Cardiac muscle cell (in vitro differentiated cells and primary cell): Measurements from ENCODE around the gene ADAMTS10. TPM values are rescaled to one million over a fixed set of nuclear protein-coding genes. Genes with fewer than 3 reads are reported as not detected.

Experiments
- DNase-seq, 2 donors: peaks; one replicate each; pipeline versions ENCODE4 v3.0.0 to v3.0.0-alpha.2; 2010 to 2017; ENCODE audit warnings: low read depth in 1 of 2, low spot score in 1 of 2
- H3K27ac ChIP-seq: fragments of 200-600 bp; sonication (generic); 2 replicates; pipeline ENCODE4 v1.5.1; 2016
- H3K27me3 ChIP-seq: fragments of 200-600 bp; sonication (generic); 2 replicates; pipeline ENCODE4 v1.6.0; 2016; ENCODE audit warnings: control low read depth
- H3K36me3 ChIP-seq: fragments of 200-600 bp; sonication (generic); 2 replicates; pipeline ENCODE4 v1.5.1; 2016; ENCODE audit warnings: control low read depth
- H3K4me1 ChIP-seq: fragments of 200-600 bp; sonication (generic); 2 replicates; pipeline ENCODE4 v1.8.1; 2017; ENCODE audit warnings: low read depth, mild to moderate bottlenecking, mixed run types
- H3K4me3 ChIP-seq: fragments of 200-600 bp; sonication (generic); 2 replicates; pipeline ENCODE4 v1.5.1; 2016; ENCODE audit warnings: mild to moderate bottlenecking
- H3K9me3 ChIP-seq: fragments of 200-600 bp; sonication (generic); 2 replicates; pipeline ENCODE4 v1.5.1; 2017; ENCODE audit warnings: low read depth, mild to moderate bottlenecking, control low read depth
- polyA plus RNA-seq: library from polyadenylated mRNA; unstranded; fragments of >200 nt; fragmentation: Nextera tagmentation; extraction: Ambion mirVana; gene quantifications from 2 replicates; pipeline ENCODE4 v1.2.1, GENCODE V29; 2016
- total RNA-seq: library from RNA; depleted of rRNA; stranded (reverse); fragments of >200 nt; gene quantifications from 2 replicates; pipeline ENCODE4 v1.2.3, GENCODE V29; 2016
- TF ChIP-seq, protein P1 (sequence below): IDR thresholded peaks from 2 replicates; pipeline ENCODE4 v1.5.1; 2012; ENCODE audit warnings: low read depth, mild to moderate bottlenecking, low read length

Gene ADAMTS10
- total and polyA plus RNA-seq, 2 experiments from 2014 or later, result 27.7 to 93.9 TPM

DNA sequence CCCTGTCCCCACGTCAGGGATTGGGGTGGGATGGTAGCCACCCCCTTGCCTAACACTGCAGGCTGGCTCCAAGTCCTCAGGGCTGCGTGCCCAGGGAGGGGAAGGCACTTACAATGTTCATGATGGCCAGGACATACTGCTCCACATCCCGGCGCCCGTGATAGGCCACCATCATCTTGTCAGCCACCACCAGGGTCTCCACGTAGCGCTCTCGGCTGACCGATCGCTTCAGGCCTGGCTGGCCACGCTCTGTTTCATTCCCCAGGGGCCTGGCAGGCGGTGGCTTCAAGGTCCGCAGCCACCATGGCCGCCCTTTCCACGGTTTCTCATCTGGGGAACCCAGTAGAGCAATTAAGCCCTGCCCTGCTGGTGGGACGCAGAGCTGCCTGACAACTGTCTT, 9.7 kb downstream of the ADAMTS10 start:
- peaks cover 6% of the 10 kb centered on the region for H3K36me3 ChIP-seq
- no peak overlapping the region for H3K27ac ChIP-seq
- H3K27me3 ChIP-seq, result no peaks in the 10 kb centered on the region
- no peaks in the 10 kb centered on the region for H3K4me1 ChIP-seq
- TF ChIP-seq, protein P1, sequence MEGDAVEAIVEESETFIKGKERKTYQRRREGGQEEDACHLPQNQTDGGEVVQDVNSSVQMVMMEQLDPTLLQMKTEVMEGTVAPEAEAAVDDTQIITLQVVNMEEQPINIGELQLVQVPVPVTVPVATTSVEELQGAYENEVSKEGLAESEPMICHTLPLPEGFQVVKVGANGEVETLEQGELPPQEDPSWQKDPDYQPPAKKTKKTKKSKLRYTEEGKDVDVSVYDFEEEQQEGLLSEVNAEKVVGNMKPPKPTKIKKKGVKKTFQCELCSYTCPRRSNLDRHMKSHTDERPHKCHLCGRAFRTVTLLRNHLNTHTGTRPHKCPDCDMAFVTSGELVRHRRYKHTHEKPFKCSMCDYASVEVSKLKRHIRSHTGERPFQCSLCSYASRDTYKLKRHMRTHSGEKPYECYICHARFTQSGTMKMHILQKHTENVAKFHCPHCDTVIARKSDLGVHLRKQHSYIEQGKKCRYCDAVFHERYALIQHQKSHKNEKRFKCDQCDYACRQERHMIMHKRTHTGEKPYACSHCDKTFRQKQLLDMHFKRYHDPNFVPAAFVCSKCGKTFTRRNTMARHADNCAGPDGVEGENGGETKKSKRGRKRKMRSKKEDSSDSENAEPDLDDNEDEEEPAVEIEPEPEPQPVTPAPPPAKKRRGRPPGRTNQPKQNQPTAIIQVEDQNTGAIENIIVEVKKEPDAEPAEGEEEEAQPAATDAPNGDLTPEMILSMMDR, result no peak
- no peak overlapping the region for H3K4me3 ChIP-seq
- H3K9me3 ChIP-seq, result no peaks in the 10 kb centered on the region
- no peak for DNase-seq

DNA sequence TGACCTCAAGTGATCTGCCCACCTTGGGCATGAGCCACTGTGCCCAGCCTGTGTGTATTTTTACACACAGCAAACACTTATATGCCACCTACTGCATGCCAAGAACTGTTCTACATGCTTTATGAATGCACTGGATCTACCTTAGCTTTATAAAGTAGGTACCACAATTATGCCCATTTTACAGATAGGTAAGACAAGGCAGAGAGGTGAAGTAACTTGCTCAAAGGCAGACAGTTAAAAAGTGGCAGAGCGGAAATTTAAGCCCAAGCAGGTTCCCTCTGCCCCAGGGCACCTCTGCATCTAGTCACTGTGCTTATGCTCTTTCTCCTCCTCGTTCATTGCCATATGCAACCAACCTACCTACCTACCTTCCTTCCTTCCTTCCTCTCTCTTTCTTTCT, 10.5 kb downstream of the ADAMTS10 start:
- TF ChIP-seq, protein P1, result no peak

GRCh38 chr19:8596168-8596567, 14.3 kb downstream of the ADAMTS10 start:
- DNase-seq, result no peak
- TF ChIP-seq, protein P1, result no peak
- H3K27ac ChIP-seq, result no peak overlapping the region
- H3K9me3 ChIP-seq, result no peaks in the 10 kb centered on the region
- no peaks in the 10 kb centered on the region for H3K36me3 ChIP-seq
- no peaks in the 10 kb centered on the region for H3K4me1 ChIP-seq
- H3K27me3 ChIP-seq, result no peaks in the 10 kb centered on the region
- H3K4me3 ChIP-seq, result no peak overlapping the region

More for the DNA sequence above, 10.5 kb downstream of the ADAMTS10 start:
- Histone ChIP-seq H3K36me3 (peaks cover 6% of the 10 kb centered on the region), H3K27ac (no peak overlapping the region), H3K4me3 (no peak overlapping the region), H3K27me3 (no peaks in the 10 kb centered on the region), H3K4me1 (no peaks in the 10 kb centered on the region), H3K9me3 (no peaks in the 10 kb centered on the region)
- DNase-seq, result no peak

GRCh38 chr19:8595651-8596050, 14.9 kb downstream of the ADAMTS10 start:
- no peaks in the 10 kb centered on the region for H3K27me3 ChIP-seq
- no peaks in the 10 kb centered on the region for H3K9me3 ChIP-seq
- no peak for DNase-seq
- no peak overlapping the region for H3K4me3 ChIP-seq
- TF ChIP-seq, protein P1, result no peak
- no peaks in the 10 kb centered on the region for H3K36me3 ChIP-seq
- no peak overlapping the region for H3K27ac ChIP-seq
- H3K4me1 ChIP-seq, result no peaks in the 10 kb centered on the region

DNA sequence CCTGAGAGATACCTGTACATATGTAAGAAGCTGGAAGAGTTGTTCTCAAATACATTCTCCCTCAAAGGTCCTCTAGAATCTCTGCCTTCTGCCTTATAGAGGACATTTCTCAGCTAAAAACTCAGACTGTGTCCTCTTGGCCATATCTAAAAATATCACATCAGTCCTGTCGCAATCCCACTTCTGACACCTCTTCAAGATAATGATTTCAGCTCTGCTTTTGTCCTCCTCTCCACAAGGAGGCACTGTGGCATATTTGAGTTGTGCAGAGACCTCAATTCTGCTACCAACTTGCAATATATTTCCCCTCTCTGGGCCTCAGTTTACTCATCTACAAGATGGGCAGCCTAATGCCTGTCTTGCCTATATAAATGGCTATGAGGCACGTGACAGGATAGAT, 16.6 kb downstream of the ADAMTS10 start:
- Histone ChIP-seq H3K27me3 (no peaks in the 10 kb centered on the region), H3K4me3 (no peak overlapping the region), H3K4me1 (no peaks in the 10 kb centered on the region), H3K27ac (no peak overlapping the region), H3K9me3 (no peaks in the 10 kb centered on the region), H3K36me3 (no peaks in the 10 kb centered on the region)
- DNase-seq, result no peak
- TF ChIP-seq, protein P1, result peak; percentile 22
